Measurements from ENCODE around the gene RAB24.

DNA sequence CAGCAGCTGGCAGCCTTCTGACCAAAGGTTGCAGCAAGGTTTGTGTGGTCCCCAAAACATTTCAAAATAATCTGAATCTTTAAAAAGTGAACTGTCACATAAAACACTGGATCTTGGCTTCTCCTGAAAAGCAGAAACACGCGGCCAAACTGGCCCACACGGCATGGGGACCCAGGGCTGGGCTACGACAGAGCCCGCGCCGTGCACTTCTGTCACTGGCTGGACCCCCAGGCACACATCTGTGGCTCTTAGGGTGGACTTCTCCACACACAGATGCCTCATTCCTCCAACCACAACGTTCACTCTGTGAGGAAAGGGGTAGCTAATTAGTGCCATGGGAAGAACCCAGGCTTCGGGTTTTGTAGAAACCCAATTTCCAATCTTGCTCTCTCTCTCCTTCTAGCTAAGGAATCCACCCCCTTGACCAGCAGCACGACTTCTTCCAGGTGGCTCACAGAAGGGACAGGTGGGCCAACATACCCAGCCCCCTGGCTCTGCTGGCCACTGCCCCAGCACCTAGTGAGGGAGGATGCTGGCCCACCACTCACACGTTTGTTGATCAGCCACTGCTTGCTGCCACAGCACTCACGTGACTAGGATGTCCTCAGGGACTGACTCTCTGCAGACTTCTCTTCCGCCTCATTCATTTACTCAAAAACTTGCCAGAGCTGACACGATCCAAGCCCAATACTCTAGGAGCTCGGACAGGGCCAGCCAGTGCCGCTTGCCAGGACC, 30.1 kb upstream of the RAB24 start:
- TF ChIP-seq, protein P1, sequence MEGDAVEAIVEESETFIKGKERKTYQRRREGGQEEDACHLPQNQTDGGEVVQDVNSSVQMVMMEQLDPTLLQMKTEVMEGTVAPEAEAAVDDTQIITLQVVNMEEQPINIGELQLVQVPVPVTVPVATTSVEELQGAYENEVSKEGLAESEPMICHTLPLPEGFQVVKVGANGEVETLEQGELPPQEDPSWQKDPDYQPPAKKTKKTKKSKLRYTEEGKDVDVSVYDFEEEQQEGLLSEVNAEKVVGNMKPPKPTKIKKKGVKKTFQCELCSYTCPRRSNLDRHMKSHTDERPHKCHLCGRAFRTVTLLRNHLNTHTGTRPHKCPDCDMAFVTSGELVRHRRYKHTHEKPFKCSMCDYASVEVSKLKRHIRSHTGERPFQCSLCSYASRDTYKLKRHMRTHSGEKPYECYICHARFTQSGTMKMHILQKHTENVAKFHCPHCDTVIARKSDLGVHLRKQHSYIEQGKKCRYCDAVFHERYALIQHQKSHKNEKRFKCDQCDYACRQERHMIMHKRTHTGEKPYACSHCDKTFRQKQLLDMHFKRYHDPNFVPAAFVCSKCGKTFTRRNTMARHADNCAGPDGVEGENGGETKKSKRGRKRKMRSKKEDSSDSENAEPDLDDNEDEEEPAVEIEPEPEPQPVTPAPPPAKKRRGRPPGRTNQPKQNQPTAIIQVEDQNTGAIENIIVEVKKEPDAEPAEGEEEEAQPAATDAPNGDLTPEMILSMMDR (conservative IDR thresholded peaks at IDR 0.05 in 1 of 2, IDR thresholded peaks at IDR 0.05 in 1 of 2; ENCODE audit: low read depth in 1 of 2, low read length in 2 of 2) = no peak
- TF ChIP-seq EZH2 (IDR thresholded peaks at IDR 0.05; ENCODE audit: low read length, missing control alignments) = no peak
